GM12891 (cell line): Measurements from ENCODE around the gene FNDC11.

Source experiments
- DNase-seq: peaks from one replicate; pipeline ENCODE4 v3.0.0; 2011; ENCODE audit warnings: low spot score; ENCODE audit not compliant: insufficient read length
- FAIRE-seq: peaks from 2 replicates; lab custom pipeline; 2011; peaks lifted over from hg19 to GRCh38; lab: Jason Lieb, UNC
- PAX5 ChIP-seq: IDR thresholded peaks from 2 replicates; pipeline ENCODE4 v1.6.1; 2011; ENCODE audit warnings: low read length, moderate library complexity, mild to moderate bottlenecking; ENCODE audit not compliant: insufficient read depth, severe bottlenecking
- POLR2A ChIP-seq: IDR thresholded peaks from 2 replicates; pipeline ENCODE4 v1.6.1; 2011; ENCODE audit warnings: low read depth, low read length, control low read depth
- POLR2AphosphoS5 ChIP-seq: IDR thresholded peaks from 2 replicates; pipeline ENCODE4 v1.6.1; 2011; ENCODE audit warnings: low read depth, low read length, control low read depth
- POU2F2 ChIP-seq: IDR thresholded peaks from 2 replicates; pipeline ENCODE4 v1.6.1; 2011; ENCODE audit warnings: low read depth, mild to moderate bottlenecking, control low read depth, low read length, moderate library complexity
- SPI1 ChIP-seq: IDR thresholded peaks from 2 replicates; pipeline ENCODE4 v1.6.1; 2011; ENCODE audit warnings: low read depth, low read length, control low read depth
- TAF1 ChIP-seq: IDR thresholded peaks from 2 replicates; pipeline ENCODE4 v1.6.1; 2011; ENCODE audit warnings: low read depth, low read length, control low read depth

Gene FNDC11

DNA sequence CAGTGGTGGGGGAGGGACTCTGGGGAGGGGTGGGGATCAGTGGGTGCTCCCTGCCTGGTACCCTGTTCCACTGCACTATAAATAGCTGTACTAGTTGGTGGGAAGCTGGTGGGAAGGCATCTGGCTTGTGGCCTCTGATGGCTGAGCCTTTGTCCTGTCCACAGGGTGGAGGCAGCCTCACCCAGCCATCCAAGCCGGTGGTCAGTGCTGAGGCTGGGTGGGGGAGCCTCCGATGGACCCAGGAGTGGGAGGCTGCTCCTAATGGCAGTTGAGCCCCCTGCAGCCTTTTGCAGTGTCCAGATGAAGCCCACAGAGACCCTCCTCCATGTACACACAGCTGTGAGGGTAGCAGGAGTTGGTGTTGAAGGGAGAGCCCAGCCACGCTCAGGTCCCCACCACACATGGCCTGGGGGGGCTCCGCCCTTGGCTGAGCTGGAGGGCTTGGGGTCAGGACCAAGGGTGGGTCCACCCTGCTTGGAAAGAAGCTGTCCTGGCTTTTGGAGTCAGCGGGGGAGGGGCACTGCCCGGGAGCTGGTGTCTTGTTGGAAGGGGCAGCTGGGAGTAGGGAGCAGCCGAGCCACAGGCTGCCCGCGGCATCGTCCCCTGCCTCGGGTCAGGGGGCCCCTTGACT, 30.9 kb upstream of the FNDC11 start:
- TF ChIP-seq POLR2A (no peak), SPI1 (no peak), POU2F2 (no peak), TAF1 (no peak), PAX5 (no peak), POLR2AphosphoS5 (no peak; the same call in 1 of the 2 replicates)
- DNase-seq = no peak
- no peak for FAIRE-seq

GRCh38 chr20:63525185-63525584, 28.8 kb upstream of the FNDC11 start:
- TF ChIP-seq POU2F2 = no peak
- TF ChIP-seq PAX5 = no peak
- TF ChIP-seq POLR2AphosphoS5 = no peak
- TF ChIP-seq POLR2A = no peak
- TF ChIP-seq TAF1 = no peak
- TF ChIP-seq SPI1 = no peak
- no peak for DNase-seq
- FAIRE-seq = no peak

- DNase-seq = no peak
- no peak for TF ChIP-seq TAF1
- no peak for TF ChIP-seq SPI1
- TF ChIP-seq POLR2A = no peak
- no peak for TF ChIP-seq POU2F2
- TF ChIP-seq POLR2AphosphoS5 = no peak
- no peak for TF ChIP-seq PAX5
- no peak for FAIRE-seq
Observed at GRCh38 chr20:63525971-63526370, 28.0 kb upstream of the FNDC11 start.

DNA sequence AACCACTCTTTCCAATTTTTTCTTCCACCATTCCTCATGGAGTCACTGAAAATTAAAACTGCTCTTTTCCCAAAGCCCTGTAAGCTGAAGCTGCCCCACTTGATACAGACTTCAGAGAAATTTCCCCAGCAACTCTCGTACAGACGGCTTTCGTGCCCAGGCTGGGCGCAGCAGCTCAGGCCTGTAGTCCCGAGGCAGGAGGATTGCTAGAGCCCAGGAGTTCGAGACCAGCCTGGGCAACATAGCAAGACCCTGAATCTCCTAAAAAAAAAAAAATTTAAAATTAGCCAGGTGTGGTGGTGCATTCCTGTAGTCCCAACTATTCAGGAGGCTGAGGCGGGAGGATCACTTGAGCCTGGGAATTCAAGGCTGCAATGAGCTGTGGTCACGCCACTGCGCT, 26.8 kb upstream of the FNDC11 start:
- DNase-seq (no peak), FAIRE-seq (no peak)
- TF ChIP-seq POLR2A = no peak
- no peak for TF ChIP-seq POU2F2
- TF ChIP-seq POLR2AphosphoS5 = no peak
- TF ChIP-seq TAF1 = no peak
- no peak for TF ChIP-seq SPI1
- no peak for TF ChIP-seq PAX5

GRCh38 chr20:63529180-63529860, 24.6 kb upstream of the FNDC11 start:
- TF ChIP-seq SPI1 (no peak), PAX5 (no peak), TAF1 (no peak), POLR2AphosphoS5 (no peak), POLR2A (no peak), POU2F2 (no peak)
- no peak for DNase-seq
- FAIRE-seq = no peak

GRCh38 chr20:63529861-63530787, 23.8 kb upstream of the FNDC11 start:
- no peak for FAIRE-seq
- TF ChIP-seq SPI1 = no peak
- no peak for DNase-seq

- DNase-seq (no peak), FAIRE-seq (no peak)
- no peak for TF ChIP-seq POLR2A
- TF ChIP-seq TAF1 = no peak
- TF ChIP-seq PAX5 = no peak
- TF ChIP-seq POLR2AphosphoS5 = no peak
- TF ChIP-seq POU2F2 = no peak
- TF ChIP-seq SPI1 = no peak
Observed at GRCh38 chr20:63530788-63531160, 23.2 kb upstream of the FNDC11 start.

DNA sequence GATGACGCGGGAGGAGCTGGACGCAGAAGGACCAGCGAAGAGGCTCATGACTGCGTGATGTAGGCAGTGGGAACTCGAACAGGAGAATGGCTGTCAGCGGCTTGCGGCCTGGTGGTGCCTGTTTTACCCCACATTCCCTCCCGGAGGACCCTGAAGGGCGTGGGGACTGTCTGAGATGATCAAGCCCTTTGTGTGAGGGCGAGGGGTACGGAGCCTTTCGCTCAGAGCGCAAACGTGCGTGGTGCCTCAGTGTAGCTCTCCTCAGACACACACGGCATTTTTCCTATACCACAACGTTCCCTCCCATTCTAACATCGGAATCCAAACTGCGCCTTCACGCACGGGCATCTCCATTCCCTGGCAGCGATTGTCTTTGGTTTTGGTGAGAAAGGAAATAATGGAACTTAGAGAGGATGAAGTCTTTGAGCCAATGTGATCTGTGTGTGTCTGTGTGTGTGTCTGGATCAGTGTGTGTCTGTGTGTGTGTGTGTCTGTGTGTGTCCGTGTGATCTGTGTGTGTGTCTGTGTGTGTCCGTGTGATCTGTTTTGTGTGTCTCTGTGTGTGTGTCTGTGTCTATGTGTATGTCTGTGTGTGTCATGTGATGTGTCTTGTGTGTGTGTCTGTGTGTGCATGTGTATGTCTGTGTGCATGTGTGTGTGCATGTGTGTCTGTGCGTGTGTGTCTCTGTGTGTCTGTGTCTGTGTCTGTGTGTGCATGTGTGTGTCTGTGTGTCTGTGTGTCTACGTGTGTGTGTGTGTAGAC, 22.1 kb upstream of the FNDC11 start:
- FAIRE-seq (peak; percentile 9), DNase-seq (no peak)
- TF ChIP-seq POU2F2 (no peak), PAX5 (no peak), POLR2A (no peak), SPI1 (no peak), TAF1 (no peak), POLR2AphosphoS5 (no peak)

- DNase-seq (no peak), FAIRE-seq (no peak)
- no peak for TF ChIP-seq POLR2AphosphoS5
- TF ChIP-seq PAX5 = no peak
- TF ChIP-seq POLR2A = no peak
- TF ChIP-seq POU2F2 = no peak
- no peak for TF ChIP-seq TAF1
- TF ChIP-seq SPI1 = no peak
Observed at GRCh38 chr20:63532449-63532971, 21.4 kb upstream of the FNDC11 start.
